Endodermal cell (in vitro differentiated cells): ENCODE results near the gene CAMTA1. TPM values are rescaled to one million over a fixed set of nuclear protein-coding genes. Genes with fewer than 3 reads are reported as not detected.
A peak's percentile ranks its signal among the peaks of the same experiment; 100 is the strongest.

Source experiments
- DNase-seq: peaks from one replicate; pipeline ENCODE4 v3.0.0-alpha.2; 2017
- H3K27ac ChIP-seq: 2 replicates; pipeline ENCODE4 v1.5.1; 2013; ENCODE audit warnings: mild to moderate bottlenecking, low read depth, low read length, moderate library complexity
- H3K27me3 ChIP-seq: 2 replicates; pipeline ENCODE4 v1.6.1; 2013; ENCODE audit warnings: mild to moderate bottlenecking, low read length, moderate library complexity; ENCODE audit not compliant: insufficient read depth, control insufficient read depth, poor library complexity, severe bottlenecking
- H3K36me3 ChIP-seq: 2 replicates; pipeline ENCODE4 v1.7.0; 2013; ENCODE audit warnings: mild to moderate bottlenecking, low read length, moderate library complexity; ENCODE audit not compliant: control insufficient read depth, insufficient read depth
- H3K4me1 ChIP-seq: one replicate; pipeline ENCODE4 v1.7.0; 2013; ENCODE audit warnings: low read length; ENCODE audit not compliant: control insufficient read depth, insufficient read depth
- H3K4me3 ChIP-seq: 2 replicates; pipeline ENCODE4 v1.5.1; 2013; ENCODE audit warnings: mild to moderate bottlenecking, low read length, moderate library complexity
- H3K9ac ChIP-seq: 2 replicates; pipeline ENCODE4 v1.6.1; 2013; ENCODE audit warnings: mild to moderate bottlenecking, low read length, moderate library complexity; ENCODE audit not compliant: poor library complexity, severe bottlenecking; ENCODE audit errors: extremely low read depth
- H3K9me3 ChIP-seq: 2 replicates; pipeline ENCODE4 v1.6.1; 2013; ENCODE audit warnings: mild to moderate bottlenecking, low read length, moderate library complexity; ENCODE audit not compliant: control insufficient read depth
- H3K27ac Mint-ChIP-seq: 2 replicates; pipeline ENCODE4 v1.8.0; 2020; ENCODE audit warnings: mixed read lengths
- H3K27me3 Mint-ChIP-seq: 2 replicates; pipeline ENCODE4 v1.8.0; 2021; ENCODE audit warnings: mild to moderate bottlenecking, mixed read lengths; ENCODE audit not compliant: insufficient read depth
- H3K36me3 Mint-ChIP-seq: 2 replicates; pipeline ENCODE4 v1.8.0; 2020; ENCODE audit warnings: low read depth, mixed read lengths
- H3K4me1 Mint-ChIP-seq: 2 replicates; pipeline ENCODE4 v1.8.0; 2020; ENCODE audit warnings: mixed read lengths
- H3K4me3 Mint-ChIP-seq: 2 replicates; pipeline ENCODE4 v1.8.0; 2020; ENCODE audit warnings: mild to moderate bottlenecking, moderate library complexity, mixed read lengths
- H3K9me3 Mint-ChIP-seq: 2 replicates; pipeline ENCODE4 v1.8.0; 2020; ENCODE audit warnings: mild to moderate bottlenecking, mixed read lengths
- CTCF ChIP-seq: fragments of 200-600 bp; sonication (generic); conservative IDR thresholded peaks from 2 replicates; pipeline ENCODE4 v1.5.0; 2021; ENCODE audit warnings: antibody characterized with exemption, mild to moderate bottlenecking
- WGBS, 2 experiments: methylation state at CpG; one replicate each; pipeline versions ENCODE4 v1.1.5 to v1.1.7; 2013; ENCODE audit warnings: missing lambda C conversion rate in 2 of 2, mixed read lengths in 1 of 2; ENCODE audit not compliant: insufficient coverage in 1 of 2, insufficient read length in 1 of 2; 5-methylcytosine and 5-hydroxymethylcytosine counted together
- total RNA-seq, 2 donors: library from RNA; stranded (reverse); fragmentation: NEBNext Ultra II Directional in 1 of 2; extraction: Animal tissue kit (Norgen Biotek cat#: 25700) in 1 of 2; gene quantifications; 2 replicates in 1 of 2; 3 replicates in 1 of 2; pipeline ENCODE4 v1.2.1, GENCODE V29; 2021

The CAMTA1 gene
- total RNA-seq, 2 donors from 2014 or later, result 123 to 137 TPM

GRCh38 chr1:7395251-7395650, 610.0 kb downstream of the CAMTA1 start:
- Mint-ChIP-seq H3K9me3 (peaks cover 33% of the 10 kb centered on the region), H3K4me3 (no peak overlapping the region), H3K27me3 (no peaks in the 10 kb centered on the region), H3K36me3 (no peaks in the 10 kb centered on the region), H3K27ac (no peak overlapping the region), H3K4me1 (no peaks in the 10 kb centered on the region)
- H3K27ac ChIP-seq, result no peak overlapping the region
- TF ChIP-seq CTCF, result no peak
- no peak overlapping the region for H3K4me3 ChIP-seq
- no peaks in the 10 kb centered on the region for H3K4me1 ChIP-seq
- DNase-seq, result no peak
- no peaks in the 10 kb centered on the region for H3K36me3 ChIP-seq
- no peak overlapping the region for H3K9ac ChIP-seq
- 87% methylated on average over 1 of the region's 1 CpG; no CpG with 5 or more reads in 1 of the 2 experiments for WGBS, 2 experiments
- H3K27me3 ChIP-seq, result no peaks in the 10 kb centered on the region
- H3K9me3 ChIP-seq, result peaks cover 18% of the 10 kb centered on the region

GRCh38 chr1:7398982-7399381, 613.7 kb downstream of the CAMTA1 start:
- DNase-seq, result peak; percentile 37
- 33 to 60% methylated on average over 1 of the region's 1 CpG for WGBS, 2 experiments
- TF ChIP-seq CTCF, result no peak
- peaks cover 18% of the 10 kb centered on the region for H3K9me3 ChIP-seq
- H3K27me3 ChIP-seq, result no peaks in the 10 kb centered on the region
- no peaks in the 10 kb centered on the region for H3K36me3 ChIP-seq
- H3K27ac Mint-ChIP-seq, result no peak overlapping the region
- H3K4me1 Mint-ChIP-seq, result peaks cover 6% of the 10 kb centered on the region
- no peak overlapping the region for H3K4me3 ChIP-seq
- no peaks in the 10 kb centered on the region for H3K36me3 Mint-ChIP-seq
- no peaks in the 10 kb centered on the region for H3K4me1 ChIP-seq
- H3K9ac ChIP-seq, result no peak overlapping the region
- no peak overlapping the region for H3K27ac ChIP-seq
- H3K27me3 Mint-ChIP-seq, result no peaks in the 10 kb centered on the region
- H3K9me3 Mint-ChIP-seq, result peaks cover 36% of the 10 kb centered on the region
- H3K4me3 Mint-ChIP-seq, result no peak overlapping the region

GRCh38 chr1:7399514-7400125, 614.4 kb downstream of the CAMTA1 start:
- H3K9me3 Mint-ChIP-seq, result peaks cover 36% of the 10 kb centered on the region
- H3K4me3 Mint-ChIP-seq, result no peak overlapping the region
- Histone ChIP-seq H3K4me1 (no peaks in the 10 kb centered on the region), H3K27ac (no peak overlapping the region), H3K27me3 (no peaks in the 10 kb centered on the region), H3K36me3 (no peaks in the 10 kb centered on the region), H3K9ac (no peak overlapping the region), H3K9me3 (peaks cover 18% of the 10 kb centered on the region), H3K4me3 (no peak overlapping the region)
- H3K27ac Mint-ChIP-seq, result no peak overlapping the region
- 80% methylated on average over 1 of the region's 1 CpG; no CpG with 5 or more reads in 1 of the 2 experiments for WGBS, 2 experiments
- no peak for TF ChIP-seq CTCF
- DNase-seq, result no peak
- no peaks in the 10 kb centered on the region for H3K27me3 Mint-ChIP-seq
- peaks cover 6% of the 10 kb centered on the region for H3K4me1 Mint-ChIP-seq
- no peaks in the 10 kb centered on the region for H3K36me3 Mint-ChIP-seq
